HG03064 (cell line): ENCODE data around the gene ZNF675.
"Not testable (repeated sequence)": the region's sequence is repeated elsewhere in the genome, so short reads cannot be mapped to it uniquely, and the experiment has no call there.

Experiments used
- ATAC-seq: cut with Tn5 transposase; IDR thresholded peaks from one replicate; pipeline ENCODE4 v1.9.1; 2021; ENCODE audit warnings: low read depth; ENCODE audit not compliant: unreplicated experiment

Gene ZNF675

GRCh38 chr19:23686621-23687423, at the start of gene ZNF675:
TSS of gene ZNF675 (minus strand) at chr19:23687212. CDS start at chr19:23687033, 179 bp downstream.
- ATAC-seq = peak; percentile 84

- not testable (repeated sequence) for ATAC-seq
Observed at GRCh38 chr19:23730729-23731465, 43.9 kb upstream of the ZNF675 start.

DNA sequence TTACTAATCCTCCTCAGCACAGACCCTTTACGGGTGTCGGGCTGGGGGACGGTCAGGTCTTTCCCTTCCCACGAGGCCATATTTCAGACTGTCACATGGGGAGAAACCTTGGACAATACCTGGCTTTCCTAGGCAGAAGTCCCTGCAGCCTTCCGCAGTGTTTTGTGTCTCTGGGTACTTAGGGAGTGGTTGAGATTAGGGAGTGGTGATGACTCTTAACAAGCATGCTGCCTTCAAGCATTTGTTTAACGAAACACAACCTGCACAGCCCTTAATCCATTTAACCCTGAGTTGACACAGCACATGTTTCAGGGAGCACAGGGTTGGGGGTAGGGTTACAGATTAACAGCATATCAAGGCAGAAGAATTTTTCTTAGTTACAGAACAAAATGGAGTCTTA, 37.1 kb upstream of the ZNF675 start:
- not testable (repeated sequence) for ATAC-seq

- ATAC-seq = no peak
Observed at GRCh38 chr19:23718802-23719201, 31.8 kb upstream of the ZNF675 start.

DNA sequence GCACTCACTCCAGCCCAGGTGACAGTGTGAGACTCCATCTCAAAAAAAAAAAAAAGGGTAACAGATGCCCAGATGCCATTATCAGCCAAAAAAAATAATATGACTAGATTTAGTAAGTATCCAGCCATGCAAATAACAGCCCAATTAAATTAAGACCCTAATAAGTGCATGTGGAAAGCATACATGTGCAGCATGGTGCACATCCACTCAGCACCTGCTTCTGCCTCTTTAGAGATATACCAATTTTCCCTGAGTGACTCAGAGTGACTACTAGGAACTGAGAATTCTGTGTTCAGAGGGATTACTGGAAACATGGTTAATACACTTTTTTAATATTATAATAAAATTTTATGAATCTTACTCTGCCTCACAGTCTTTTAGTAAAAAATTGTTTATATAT, 29.8 kb upstream of the ZNF675 start:
- ATAC-seq = no peak

GRCh38 chr19:23709347-23709746, 22.3 kb upstream of the ZNF675 start:
- no peak for ATAC-seq

DNA sequence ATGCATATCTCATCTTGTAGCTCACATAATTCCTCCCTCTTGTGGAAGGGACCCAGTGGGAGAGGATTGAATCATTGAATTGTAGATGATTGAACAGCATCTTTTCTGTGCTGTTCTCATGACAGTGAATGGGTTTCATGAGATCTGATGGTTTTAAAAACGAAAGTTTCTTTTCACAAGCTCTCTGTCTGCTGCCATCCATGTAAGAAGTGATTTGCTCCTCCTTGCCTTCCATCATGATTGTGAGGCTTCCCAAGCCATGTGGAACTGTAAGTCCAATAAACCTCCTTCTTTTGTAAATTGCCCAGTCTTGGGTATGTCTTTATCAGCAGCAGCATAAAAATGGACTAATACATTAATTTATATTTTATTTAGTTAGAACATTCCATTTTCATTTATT, 19.6 kb upstream of the ZNF675 start:
- ATAC-seq = no peak

- ATAC-seq = no peak
Observed at GRCh38 chr19:23699521-23699860, 12.5 kb upstream of the ZNF675 start.

DNA sequence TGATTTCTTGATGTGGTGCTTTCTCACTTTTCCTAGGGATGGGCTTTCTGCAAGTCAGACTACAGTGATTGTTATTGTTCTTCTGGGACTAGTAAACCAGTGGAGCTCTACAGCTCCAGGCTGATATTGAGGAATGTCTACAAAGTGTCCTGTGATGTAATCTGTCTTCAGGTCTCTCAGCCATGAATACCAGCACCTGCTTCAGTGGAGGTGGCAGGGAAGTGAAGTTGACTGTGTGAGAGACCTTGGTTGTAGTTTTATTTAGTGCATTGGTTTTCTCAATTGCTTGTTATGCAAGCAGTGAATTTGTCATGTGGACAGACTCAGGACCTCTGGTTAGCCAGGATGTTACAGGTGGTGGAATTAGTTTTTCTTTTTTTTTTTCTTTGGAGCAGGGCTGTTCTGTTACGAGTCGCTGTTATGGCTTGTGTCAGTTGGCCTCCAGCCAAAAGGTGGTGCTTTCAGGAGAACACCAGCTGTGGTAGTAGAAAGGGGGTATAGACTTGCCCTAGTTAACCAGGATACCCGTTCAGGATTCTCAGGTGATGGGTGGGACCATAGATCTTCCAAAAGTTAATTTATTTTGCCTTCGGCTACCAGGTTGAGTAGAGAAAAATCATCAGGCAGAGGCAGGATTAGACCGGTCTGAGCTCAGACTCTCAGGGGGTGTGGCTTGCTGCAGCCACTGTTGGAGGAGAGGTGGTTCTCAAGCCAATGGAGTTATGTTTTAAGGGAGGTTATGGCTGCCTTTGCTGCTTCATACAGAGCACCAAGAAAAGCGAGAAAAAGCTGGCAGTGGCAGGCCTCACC, 11.9 kb upstream of the ZNF675 start:
- ATAC-seq = no peak

DNA sequence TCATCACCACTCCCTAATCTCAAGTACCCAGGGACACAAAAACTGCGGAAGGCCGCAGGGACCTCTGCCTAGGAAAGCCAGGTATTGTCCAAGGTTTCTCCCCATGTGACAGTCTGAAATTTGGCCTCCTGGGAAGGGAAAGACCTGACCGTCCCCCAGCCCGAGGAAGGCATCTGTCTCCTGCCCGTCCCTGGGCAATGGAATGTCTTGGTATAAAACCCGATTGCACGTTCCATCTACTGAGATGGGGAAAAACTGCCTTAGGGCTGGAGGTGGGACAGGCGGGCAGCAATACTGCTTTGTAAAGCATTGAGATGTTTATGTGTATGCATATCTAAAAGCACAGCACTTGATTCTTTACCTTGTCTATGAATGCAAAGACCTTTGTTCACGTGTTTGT, 5.9 kb upstream of the ZNF675 start:
- ATAC-seq = not testable (repeated sequence)

GRCh38 chr19:23673132-23673531, 13.9 kb downstream of the ZNF675 start:
- no peak for ATAC-seq

DNA sequence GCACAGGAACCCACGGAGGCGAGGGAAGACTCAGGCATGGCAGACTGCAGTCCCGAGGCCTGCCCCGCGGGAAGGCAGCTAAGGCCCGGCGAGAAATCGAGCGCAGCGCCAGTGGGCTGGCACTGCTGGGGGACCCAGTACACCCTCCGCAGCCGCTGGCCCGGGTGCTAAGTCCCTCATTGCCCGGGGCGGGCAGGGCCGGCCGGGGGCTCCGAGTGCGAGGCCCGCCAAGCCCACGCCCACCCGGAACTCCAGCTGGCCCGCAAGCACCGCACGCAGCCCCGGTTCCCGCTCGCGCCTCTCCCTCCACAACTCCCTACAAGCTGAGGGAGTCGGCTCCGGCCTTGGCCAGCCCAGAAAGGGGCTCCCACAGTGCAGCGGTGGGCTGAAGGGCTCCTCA, 18.4 kb downstream of the ZNF675 start:
- not testable (repeated sequence) for ATAC-seq

GRCh38 chr19:23665651-23666410, 21.2 kb downstream of the ZNF675 start:
- no peak for ATAC-seq

DNA sequence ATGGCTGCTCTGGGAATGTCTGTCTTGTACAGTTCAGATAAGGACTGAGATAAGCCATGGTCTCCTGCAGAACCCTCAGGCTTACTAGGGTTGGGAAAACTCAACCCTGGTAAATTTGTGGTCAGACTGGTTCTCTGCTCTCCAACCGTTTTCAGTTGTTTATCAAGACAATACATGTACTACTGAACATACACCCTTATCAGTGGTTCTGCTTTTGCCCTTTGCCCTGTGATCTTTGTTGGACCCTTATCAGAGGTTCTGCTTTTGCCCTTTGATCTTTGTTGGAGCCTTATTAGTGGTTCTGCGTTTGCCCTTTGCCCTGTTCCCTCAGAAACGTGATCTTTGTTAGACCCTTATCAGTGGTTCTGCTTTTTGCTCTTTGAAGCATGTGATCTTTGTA, 37.2 kb downstream of the ZNF675 start:
- ATAC-seq = not testable (repeated sequence)
